Activated T-cell treated with anti-CD3 and anti-CD28 coated beads for 4 hours (primary cell): ENCODE measurements around the gene XRCC4.

Experiments
- DNase-seq: peaks from one replicate; pipeline ENCODE4 v3.0.0-alpha.2; 2020

Gene XRCC4

DNA sequence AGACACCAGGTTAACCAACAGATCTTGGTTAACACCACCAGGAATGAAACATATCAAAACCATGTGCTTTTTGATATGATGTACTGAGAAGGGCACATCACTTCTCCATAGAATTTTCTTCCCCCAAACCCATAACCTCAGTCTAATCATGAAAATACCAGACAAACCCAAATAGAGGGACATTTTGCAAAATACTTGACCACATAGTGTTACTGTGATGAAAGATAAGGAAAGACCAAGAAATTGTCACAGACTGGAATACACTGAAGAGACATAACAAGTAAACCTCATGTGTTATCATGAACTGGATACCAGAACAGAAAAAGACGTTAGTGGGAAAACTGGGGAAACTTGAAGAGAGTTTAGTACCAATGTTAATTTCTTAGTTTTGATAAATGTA lies 319.3 kb downstream of the XRCC4 start:
- DNase-seq: no peak

DNA sequence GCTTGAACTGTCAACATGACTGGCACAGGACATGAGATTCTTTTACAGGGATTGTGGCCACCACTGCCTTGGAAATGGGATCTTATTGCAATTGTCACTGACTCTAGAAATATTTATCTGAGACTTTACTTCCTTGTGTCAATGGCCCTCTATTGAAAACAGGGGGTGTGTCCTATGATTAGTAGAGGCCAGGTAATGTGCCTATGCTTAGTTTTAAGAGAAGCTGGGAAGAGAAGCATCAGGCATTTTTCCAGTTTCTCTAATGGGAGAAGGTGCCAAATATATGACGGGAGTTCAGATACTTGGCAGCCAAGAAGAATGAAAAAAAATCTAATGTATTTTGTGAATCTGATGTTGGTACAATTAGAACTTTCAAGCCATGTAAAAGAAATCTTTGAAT lies 320.3 kb downstream of the XRCC4 start:
- DNase-seq: no peak

- no peak for DNase-seq
Measured at GRCh38 chr5:83400241-83400640, 322.9 kb downstream of the XRCC4 start.

DNA sequence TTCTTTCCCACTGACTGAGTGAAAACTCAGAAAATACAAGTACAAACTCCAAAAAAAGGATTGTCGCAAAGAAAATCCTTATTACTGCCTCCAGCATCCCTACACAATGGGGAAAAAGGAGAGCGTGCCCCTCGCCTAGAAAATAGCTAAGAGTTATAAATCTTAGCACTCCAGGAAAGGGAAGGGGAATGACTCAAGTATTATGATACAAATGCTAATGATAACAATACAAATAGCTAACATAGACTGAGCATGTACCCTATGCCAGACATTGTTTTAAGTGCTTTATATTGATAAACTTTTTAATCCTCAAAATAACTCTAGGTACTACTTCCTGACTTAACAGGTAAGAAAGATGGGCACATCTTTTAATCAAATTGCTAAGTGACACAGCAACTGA lies 323.4 kb downstream of the XRCC4 start:
- DNase-seq: no peak

DNA sequence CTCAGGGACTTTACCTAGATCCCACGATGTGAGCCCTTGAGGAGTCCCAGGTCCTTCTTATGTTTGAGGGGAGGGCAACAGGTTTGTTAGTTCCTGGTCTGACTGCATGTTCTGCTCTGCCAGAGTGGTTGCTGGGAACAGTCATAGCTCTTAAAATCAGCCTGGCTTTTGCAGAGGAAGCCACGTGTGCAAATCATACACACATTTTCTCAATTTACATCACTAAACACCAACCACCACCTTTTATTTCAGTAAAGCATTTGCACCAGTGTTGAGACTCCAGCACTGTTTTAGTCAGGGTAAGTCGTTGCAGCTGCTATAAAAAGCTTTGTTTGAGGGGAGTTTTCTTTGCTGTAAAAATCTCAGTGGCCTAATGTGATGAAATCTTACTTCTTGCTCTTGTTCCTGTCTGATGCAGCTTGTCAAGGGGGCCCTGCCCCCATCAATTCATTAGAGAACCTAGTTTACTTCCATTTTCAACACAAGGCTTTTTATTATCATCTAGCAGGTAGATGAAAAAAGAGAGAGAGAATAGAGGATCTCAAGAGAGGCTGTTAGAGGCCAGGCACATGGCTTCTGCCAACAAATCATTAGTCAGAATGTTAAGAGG lies 323.9 kb downstream of the XRCC4 start:
- no peak for DNase-seq

- DNase-seq: no peak
Measured at GRCh38 chr5:83401775-83402174, 324.4 kb downstream of the XRCC4 start.
